HepG2 (cell line): Measurements from ENCODE around the gene SOX12. TPM values are rescaled to one million over a fixed set of nuclear protein-coding genes. Genes with fewer than 3 reads are reported as not detected.
A peak's percentile ranks its signal among the peaks of the same experiment; 100 is the strongest.

Experiments
- CREM ChIP-seq, 2 experiments: sonication (generic) in 1 of 2; formaldehyde crosslinking in 1 of 2; IDR thresholded peaks; 2 replicates each; pipeline versions ENCODE4 v1.4.0 to v1.6.1; 2016 to 2020; ENCODE audit warnings: antibody characterized with exemption in 1 of 2, mild to moderate bottlenecking in 1 of 2, missing genetic modification reagents in 1 of 2
- KLF16 ChIP-seq, 2 experiments: sonication (generic) in 1 of 2; formaldehyde crosslinking in 1 of 2; IDR thresholded peaks; 2 replicates each; pipeline versions ENCODE4 v1.6.1 to v1.8.0; 2016 to 2023; ENCODE audit warnings: missing genetic modification reagents in 2 of 2, missing compliant biosample characterization in 1 of 2
- PHF20 ChIP-seq: sonication (generic); formaldehyde crosslinking; IDR thresholded peaks from 2 replicates; pipeline ENCODE4 v1.5.0; 2020; ENCODE audit warnings: mild to moderate bottlenecking, missing genetic modification reagents
- TMF1 ChIP-seq: sonication (generic); formaldehyde crosslinking; IDR thresholded peaks from 2 replicates; pipeline ENCODE4 v1.8.1; 2022; ENCODE audit warnings: low read depth, missing genetic modification reagents
- YY1 ChIP-seq: IDR thresholded peaks from 2 replicates; pipeline ENCODE4 v1.6.1; 2011; ENCODE audit warnings: low read length, low read depth, moderate library complexity, mild to moderate bottlenecking; ENCODE audit not compliant: insufficient read depth, insufficient replicate concordance
- ZNF17 ChIP-seq: sonication (generic); formaldehyde crosslinking; IDR thresholded peaks from 2 replicates; pipeline ENCODE4 v1.5.0; 2020; ENCODE audit warnings: mild to moderate bottlenecking, missing genetic modification reagents
- ZNF326 ChIP-seq: sonication (generic); formaldehyde crosslinking; IDR thresholded peaks from 2 replicates; pipeline ENCODE4 v1.4.0; 2020; ENCODE audit warnings: missing genetic modification reagents, borderline replicate concordance
- ZNF33B ChIP-seq: sonication (generic); formaldehyde crosslinking; IDR thresholded peaks from 2 replicates; pipeline ENCODE4 v1.5.1; 2020; ENCODE audit warnings: mild to moderate bottlenecking, missing genetic modification reagents
- polyA plus RNA-seq, 8 experiments: library from polyadenylated mRNA; depleted of rRNA in 3 of 8; stranded (reverse) in 7 of 8; unstranded in 1 of 8; fragments of >200 nt; fragmentation: Illumina TruSeq in 4 of 8; extraction: Trizol in 4 of 8; gene quantifications; 2 replicates each; pipeline versions ENCODE4 v1.2.1 to v1.2.3, GENCODE V29; 2011 to 2016; ENCODE audit warnings: low read depth in 4 of 8, missing spikeins in 1 of 8, mixed read lengths in 1 of 8; ENCODE audit not compliant: insufficient read depth in 1 of 8
- total RNA-seq, 5 experiments: library from RNA; depleted of rRNA; stranded (reverse); fragments of >200 nt; fragmentation: Illumina TruSeq; extraction: Trizol; gene quantifications; 2 replicates each; pipeline ENCODE4 v1.2.3, GENCODE V29; 2016; ENCODE audit warnings: low read depth in 1 of 5
- TF ChIP-seq, protein P1 (sequence below): IDR thresholded peaks from 2 replicates; pipeline ENCODE4 v1.4.0; 2020; ENCODE audit warnings: mild to moderate bottlenecking, missing genetic modification reagents
- TF ChIP-seq, protein P2 (sequence below), 2 experiments: fragments of 450-650 bp in 1 of 2; sonication (generic) in 1 of 2; formaldehyde crosslinking in 1 of 2; IDR thresholded peaks; 2 replicates each; pipeline versions ENCODE4 v1.6.1 to v1.8.0; 2016 to 2022; ENCODE audit warnings: antibody characterized with exemption in 1 of 2, mild to moderate bottlenecking in 1 of 2, missing genetic modification reagents in 1 of 2
- TF ChIP-seq, protein P3 (sequence below): IDR thresholded peaks from 2 replicates; pipeline ENCODE4 v1.6.1; 2016; ENCODE audit warnings: missing genetic modification reagents, missing compliant biosample characterization

The SOX12 gene
- total and polyA plus RNA-seq, 2 of the 13 experiments (the other 11 are each of a cell fraction or from before 2014, with no cell fraction given), result 10.0 to 18.7 TPM

DNA sequence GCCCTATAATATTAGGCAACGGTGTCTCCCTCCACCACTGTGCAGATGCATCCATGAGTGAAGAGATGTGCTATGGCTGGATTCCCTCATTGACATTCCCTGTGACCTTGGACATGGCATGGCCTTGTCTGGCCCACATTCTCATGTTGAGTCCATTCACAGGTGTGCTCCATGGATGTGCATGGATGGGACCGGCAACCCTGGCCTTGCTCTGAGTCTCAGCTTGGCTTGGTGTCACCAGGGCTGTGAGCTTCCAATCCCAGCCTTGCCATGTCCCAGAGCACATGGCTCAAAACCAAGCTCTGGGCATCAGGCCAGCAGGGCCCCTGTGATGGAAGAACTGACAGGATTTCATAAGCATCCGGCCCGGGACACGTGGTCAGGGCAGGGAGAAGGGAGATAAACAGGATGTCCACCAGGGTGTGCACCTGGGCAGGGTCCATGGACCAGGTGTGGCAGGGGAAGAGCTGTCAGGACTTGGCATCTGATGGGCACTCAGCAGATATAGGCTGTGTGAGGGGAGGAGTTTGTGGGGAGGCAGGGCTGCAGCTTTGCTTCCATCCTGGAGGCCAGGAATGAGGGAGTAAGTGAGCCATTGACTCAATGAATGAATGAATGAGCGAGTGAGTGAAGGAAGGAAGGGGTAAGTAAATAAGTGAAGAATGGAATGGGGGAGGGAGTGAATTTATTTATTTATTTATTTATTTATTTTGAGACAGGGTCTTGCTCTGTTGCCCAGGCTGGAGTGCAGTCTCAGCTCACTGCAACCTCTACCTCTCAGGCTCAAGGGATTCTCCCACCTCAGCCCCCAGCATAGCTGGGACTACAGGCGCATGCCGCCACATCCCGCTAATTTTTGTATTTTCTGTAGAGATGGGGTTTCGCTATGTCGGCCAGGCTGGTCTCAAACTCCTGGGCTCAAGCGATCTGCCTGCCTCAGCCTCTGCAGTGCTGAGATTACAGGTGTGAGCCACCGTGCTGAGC is 37.2 kb downstream of the SOX12 start (continued):
- TF ChIP-seq, protein P1, sequence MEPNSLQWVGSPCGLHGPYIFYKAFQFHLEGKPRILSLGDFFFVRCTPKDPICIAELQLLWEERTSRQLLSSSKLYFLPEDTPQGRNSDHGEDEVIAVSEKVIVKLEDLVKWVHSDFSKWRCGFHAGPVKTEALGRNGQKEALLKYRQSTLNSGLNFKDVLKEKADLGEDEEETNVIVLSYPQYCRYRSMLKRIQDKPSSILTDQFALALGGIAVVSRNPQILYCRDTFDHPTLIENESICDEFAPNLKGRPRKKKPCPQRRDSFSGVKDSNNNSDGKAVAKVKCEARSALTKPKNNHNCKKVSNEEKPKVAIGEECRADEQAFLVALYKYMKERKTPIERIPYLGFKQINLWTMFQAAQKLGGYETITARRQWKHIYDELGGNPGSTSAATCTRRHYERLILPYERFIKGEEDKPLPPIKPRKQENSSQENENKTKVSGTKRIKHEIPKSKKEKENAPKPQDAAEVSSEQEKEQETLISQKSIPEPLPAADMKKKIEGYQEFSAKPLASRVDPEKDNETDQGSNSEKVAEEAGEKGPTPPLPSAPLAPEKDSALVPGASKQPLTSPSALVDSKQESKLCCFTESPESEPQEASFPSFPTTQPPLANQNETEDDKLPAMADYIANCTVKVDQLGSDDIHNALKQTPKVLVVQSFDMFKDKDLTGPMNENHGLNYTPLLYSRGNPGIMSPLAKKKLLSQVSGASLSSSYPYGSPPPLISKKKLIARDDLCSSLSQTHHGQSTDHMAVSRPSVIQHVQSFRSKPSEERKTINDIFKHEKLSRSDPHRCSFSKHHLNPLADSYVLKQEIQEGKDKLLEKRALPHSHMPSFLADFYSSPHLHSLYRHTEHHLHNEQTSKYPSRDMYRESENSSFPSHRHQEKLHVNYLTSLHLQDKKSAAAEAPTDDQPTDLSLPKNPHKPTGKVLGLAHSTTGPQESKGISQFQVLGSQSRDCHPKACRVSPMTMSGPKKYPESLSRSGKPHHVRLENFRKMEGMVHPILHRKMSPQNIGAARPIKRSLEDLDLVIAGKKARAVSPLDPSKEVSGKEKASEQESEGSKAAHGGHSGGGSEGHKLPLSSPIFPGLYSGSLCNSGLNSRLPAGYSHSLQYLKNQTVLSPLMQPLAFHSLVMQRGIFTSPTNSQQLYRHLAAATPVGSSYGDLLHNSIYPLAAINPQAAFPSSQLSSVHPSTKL (CRISPR knock-in tag), result peak; percentile 98
- TF ChIP-seq, protein P2, sequence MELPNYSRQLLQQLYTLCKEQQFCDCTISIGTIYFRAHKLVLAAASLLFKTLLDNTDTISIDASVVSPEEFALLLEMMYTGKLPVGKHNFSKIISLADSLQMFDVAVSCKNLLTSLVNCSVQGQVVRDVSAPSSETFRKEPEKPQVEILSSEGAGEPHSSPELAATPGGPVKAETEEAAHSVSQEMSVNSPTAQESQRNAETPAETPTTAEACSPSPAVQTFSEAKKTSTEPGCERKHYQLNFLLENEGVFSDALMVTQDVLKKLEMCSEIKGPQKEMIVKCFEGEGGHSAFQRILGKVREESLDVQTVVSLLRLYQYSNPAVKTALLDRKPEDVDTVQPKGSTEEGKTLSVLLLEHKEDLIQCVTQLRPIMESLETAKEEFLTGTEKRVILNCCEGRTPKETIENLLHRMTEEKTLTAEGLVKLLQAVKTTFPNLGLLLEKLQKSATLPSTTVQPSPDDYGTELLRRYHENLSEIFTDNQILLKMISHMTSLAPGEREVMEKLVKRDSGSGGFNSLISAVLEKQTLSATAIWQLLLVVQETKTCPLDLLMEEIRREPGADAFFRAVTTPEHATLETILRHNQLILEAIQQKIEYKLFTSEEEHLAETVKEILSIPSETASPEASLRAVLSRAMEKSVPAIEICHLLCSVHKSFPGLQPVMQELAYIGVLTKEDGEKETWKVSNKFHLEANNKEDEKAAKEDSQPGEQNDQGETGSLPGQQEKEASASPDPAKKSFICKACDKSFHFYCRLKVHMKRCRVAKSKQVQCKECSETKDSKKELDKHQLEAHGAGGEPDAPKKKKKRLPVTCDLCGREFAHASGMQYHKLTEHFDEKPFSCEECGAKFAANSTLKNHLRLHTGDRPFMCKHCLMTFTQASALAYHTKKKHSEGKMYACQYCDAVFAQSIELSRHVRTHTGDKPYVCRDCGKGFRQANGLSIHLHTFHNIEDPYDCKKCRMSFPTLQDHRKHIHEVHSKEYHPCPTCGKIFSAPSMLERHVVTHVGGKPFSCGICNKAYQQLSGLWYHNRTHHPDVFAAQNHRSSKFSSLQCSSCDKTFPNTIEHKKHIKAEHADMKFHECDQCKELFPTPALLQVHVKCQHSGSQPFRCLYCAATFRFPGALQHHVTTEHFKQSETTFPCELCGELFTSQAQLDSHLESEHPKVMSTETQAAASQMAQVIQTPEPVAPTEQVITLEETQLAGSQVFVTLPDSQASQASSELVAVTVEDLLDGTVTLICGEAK (IDR thresholded peaks at IDR 0.05), result no peak
- TF ChIP-seq, protein P2 (CRISPR knock-in tag; IDR thresholded peaks at IDR 0.05), result peak; percentile 94
- peak; percentile 38; the same call in 1 of the 2 replicates for TF ChIP-seq CREM (IDR thresholded peaks at IDR 0.05)
- TF ChIP-seq CREM (CRISPR knock-in tag; IDR thresholded peaks at IDR 0.05), result no peak
- TF ChIP-seq YY1, result peak; percentile 74
- TF ChIP-seq KLF16 (CRISPR knock-in tag; IDR thresholded peaks at IDR 0.05), result peak in 1 of 2 experiments; percentile 100; a peak in 2 of 4 replicates
- TF ChIP-seq ZNF17 (CRISPR knock-in tag), result no peak
- TF ChIP-seq TMF1 (CRISPR knock-in tag), result no peak
- TF ChIP-seq, protein P3, sequence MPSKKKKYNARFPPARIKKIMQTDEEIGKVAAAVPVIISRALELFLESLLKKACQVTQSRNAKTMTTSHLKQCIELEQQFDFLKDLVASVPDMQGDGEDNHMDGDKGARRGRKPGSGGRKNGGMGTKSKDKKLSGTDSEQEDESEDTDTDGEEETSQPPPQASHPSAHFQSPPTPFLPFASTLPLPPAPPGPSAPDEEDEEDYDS (CRISPR knock-in tag), result peak; percentile 89
- TF ChIP-seq PHF20 (CRISPR knock-in tag), result no peak; the same call in 1 of the 2 replicates
- TF ChIP-seq ZNF33B (CRISPR knock-in tag), result peak; percentile 99
- peak; percentile 96 for TF ChIP-seq ZNF326 (CRISPR knock-in tag)
